Trophoblast cell (in vitro differentiated cells and primary cell): ENCODE measurements around the gene POU2F1.

ENCODE experiments used
- DNase-seq, 2 donors: peaks; one replicate each; pipeline ENCODE4 v3.0.0-alpha.2; 2016
- H2AFZ ChIP-seq: 2 replicates; pipeline ENCODE4 v1.6.1; 2013; ENCODE audit warnings: low read length, moderate library complexity, mild to moderate bottlenecking; ENCODE audit not compliant: insufficient read depth, poor library complexity
- H2AK5ac ChIP-seq: 2 replicates; pipeline ENCODE4 v1.6.1; 2013; ENCODE audit warnings: mild to moderate bottlenecking, low read length
- H2BK120ac ChIP-seq: 2 replicates; pipeline ENCODE4 v1.6.1; 2013; ENCODE audit warnings: low read length, mild to moderate bottlenecking, moderate library complexity; ENCODE audit not compliant: insufficient read depth, poor library complexity
- H2BK12ac ChIP-seq: 2 replicates; pipeline ENCODE4 v1.6.1; 2013; ENCODE audit warnings: mild to moderate bottlenecking, low read length, moderate library complexity
- H2BK5ac ChIP-seq: 2 replicates; pipeline ENCODE4 v1.6.1; 2013; ENCODE audit warnings: low read length, low read depth, moderate library complexity, mild to moderate bottlenecking; ENCODE audit not compliant: poor library complexity
- H3K14ac ChIP-seq: 2 replicates; pipeline ENCODE4 v1.6.1; 2013; ENCODE audit warnings: mild to moderate bottlenecking, low read length
- H3K18ac ChIP-seq: 2 replicates; pipeline ENCODE4 v1.6.1; 2013; ENCODE audit warnings: mild to moderate bottlenecking, low read length
- H3K23ac ChIP-seq: 2 replicates; pipeline ENCODE4 v1.6.1; 2013; ENCODE audit warnings: low read length
- H3K27ac ChIP-seq: 2 replicates; pipeline ENCODE4 v1.5.1; 2013; ENCODE audit warnings: low read depth, mild to moderate bottlenecking, inconsistent platforms, low read length, moderate library complexity
- H3K27me3 ChIP-seq: 2 replicates; pipeline ENCODE4 v1.6.1; 2013; ENCODE audit warnings: inconsistent platforms, mild to moderate bottlenecking, low read length, moderate library complexity; ENCODE audit not compliant: insufficient read depth
- H3K36me3 ChIP-seq, 2 experiments: 1 replicate in 1 of 2; 2 replicates in 1 of 2; pipeline ENCODE4 v1.6.1; 2013; ENCODE audit warnings: low read length in 2 of 2, mild to moderate bottlenecking in 2 of 2, moderate library complexity in 1 of 2; ENCODE audit not compliant: insufficient read depth in 2 of 2, control insufficient read depth in 1 of 2
- H3K4ac ChIP-seq: 2 replicates; pipeline ENCODE4 v1.6.1; 2013; ENCODE audit warnings: low read depth, mild to moderate bottlenecking, low read length, moderate library complexity
- H3K4me1 ChIP-seq, 2 experiments: 1 replicate in 1 of 2; 2 replicates in 1 of 2; pipeline ENCODE4 v1.6.1; 2013; ENCODE audit warnings: low read length in 2 of 2, mild to moderate bottlenecking in 2 of 2, moderate library complexity in 1 of 2; ENCODE audit not compliant: insufficient read depth in 2 of 2, control insufficient read depth in 1 of 2
- H3K4me2 ChIP-seq: 2 replicates; pipeline ENCODE4 v1.6.1; 2013; ENCODE audit warnings: inconsistent platforms, mild to moderate bottlenecking, low read length, moderate library complexity
- H3K4me3 ChIP-seq: 2 replicates; pipeline ENCODE4 v1.5.1; 2013; ENCODE audit warnings: mild to moderate bottlenecking, low read depth, low read length, inconsistent platforms
- H3K79me1 ChIP-seq: one replicate; pipeline ENCODE4 v1.6.1; 2013; ENCODE audit warnings: low read length
- H3K79me2 ChIP-seq: 2 replicates; pipeline ENCODE4 v1.6.1; 2013; ENCODE audit warnings: low read length, mild to moderate bottlenecking; ENCODE audit not compliant: control insufficient read depth, insufficient read depth, poor library complexity
- H3K9ac ChIP-seq: 2 replicates; pipeline ENCODE4 v1.6.1; 2013; ENCODE audit warnings: mild to moderate bottlenecking, low read length
- H3K9me3 ChIP-seq: 2 replicates; pipeline ENCODE4 v1.6.1; 2013; ENCODE audit warnings: low read depth, mild to moderate bottlenecking, control low read depth, inconsistent platforms, low read length; ENCODE audit not compliant: insufficient read depth
- H4K12ac ChIP-seq: 2 replicates; pipeline ENCODE4 v1.6.1; 2013; ENCODE audit warnings: low read depth, mild to moderate bottlenecking, low read length, moderate library complexity
- H4K8ac ChIP-seq: 2 replicates; pipeline ENCODE4 v1.6.1; 2013; ENCODE audit warnings: low read depth, mild to moderate bottlenecking, low read length, moderate library complexity
- H4K91ac ChIP-seq: one replicate; pipeline ENCODE4 v1.6.1; 2013; ENCODE audit warnings: low read depth, mild to moderate bottlenecking, low read length, moderate library complexity
- WGBS: extraction: QIAGEN DNeasy Blood & Tissue Kit; methylation state at CpG from one replicate; pipeline ENCODE4 v1.1.7; 2013; ENCODE audit warnings: missing lambda C conversion rate; ENCODE audit not compliant: insufficient read length, insufficient coverage; ENCODE audit errors: extremely low coverage; 5-methylcytosine and 5-hydroxymethylcytosine counted together

The POU2F1 gene

GRCh38 chr1:167465018-167465417, 244.3 kb downstream of the POU2F1 start:
- Histone ChIP-seq H3K4me1 (peaks cover 0 to 3% of the 10 kb centered on the region in 2 experiments), H3K4me3 (no peak overlapping the region), H3K27ac (no peak overlapping the region), H3K9me3 (peaks cover 2% of the 10 kb centered on the region), H2BK120ac (no peak overlapping the region), H4K8ac (no peak overlapping the region), H2AFZ (no peak overlapping the region), H4K12ac (no peak overlapping the region), H2BK12ac (no peak overlapping the region), H3K27me3 (no peaks in the 10 kb centered on the region), H3K14ac (no peak overlapping the region), H4K91ac (no peak overlapping the region), H3K18ac (no peak overlapping the region), H3K4me2 (no peak overlapping the region), H3K23ac (no peak overlapping the region), H3K4ac (no peak overlapping the region), H3K9ac (no peak overlapping the region), H3K36me3 (no peaks in the 10 kb centered on the region), H2AK5ac (no peak overlapping the region), H2BK5ac (no peak overlapping the region), H3K79me1 (no peaks in the 10 kb centered on the region), H3K79me2 (no peaks in the 10 kb centered on the region)
- no CpG with 5 or more reads among the region's 2 CpGs for WGBS
- no peak for DNase-seq

GRCh38 chr1:167465743-167466142, 245.1 kb downstream of the POU2F1 start:
- WGBS = no CpG with 5 or more reads among the region's 1 CpG
- no peak overlapping the region for H3K27ac ChIP-seq
- H3K36me3 ChIP-seq = no peaks in the 10 kb centered on the region
- no peaks in the 10 kb centered on the region for H3K79me2 ChIP-seq
- H2AK5ac ChIP-seq = no peak overlapping the region
- no peak overlapping the region for H3K18ac ChIP-seq
- H4K12ac ChIP-seq = no peak overlapping the region
- H2BK12ac ChIP-seq = no peak overlapping the region
- no peaks in the 10 kb centered on the region for H3K27me3 ChIP-seq
- H2AFZ ChIP-seq = no peak overlapping the region
- no peak overlapping the region for H3K4me2 ChIP-seq
- no peak overlapping the region for H3K4ac ChIP-seq
- no peak overlapping the region for H2BK120ac ChIP-seq
- DNase-seq = no peak
- H3K4me3 ChIP-seq = no peak overlapping the region
- no peaks in the 10 kb centered on the region for H3K79me1 ChIP-seq
- H4K8ac ChIP-seq = no peak overlapping the region
- peaks cover 0 to 3% of the 10 kb centered on the region in 2 experiments for H3K4me1 ChIP-seq
- H2BK5ac ChIP-seq = no peak overlapping the region
- peaks cover 2% of the 10 kb centered on the region for H3K9me3 ChIP-seq
- no peak overlapping the region for H4K91ac ChIP-seq
- no peak overlapping the region for H3K23ac ChIP-seq
- no peak overlapping the region for H3K14ac ChIP-seq
- no peak overlapping the region for H3K9ac ChIP-seq

DNA sequence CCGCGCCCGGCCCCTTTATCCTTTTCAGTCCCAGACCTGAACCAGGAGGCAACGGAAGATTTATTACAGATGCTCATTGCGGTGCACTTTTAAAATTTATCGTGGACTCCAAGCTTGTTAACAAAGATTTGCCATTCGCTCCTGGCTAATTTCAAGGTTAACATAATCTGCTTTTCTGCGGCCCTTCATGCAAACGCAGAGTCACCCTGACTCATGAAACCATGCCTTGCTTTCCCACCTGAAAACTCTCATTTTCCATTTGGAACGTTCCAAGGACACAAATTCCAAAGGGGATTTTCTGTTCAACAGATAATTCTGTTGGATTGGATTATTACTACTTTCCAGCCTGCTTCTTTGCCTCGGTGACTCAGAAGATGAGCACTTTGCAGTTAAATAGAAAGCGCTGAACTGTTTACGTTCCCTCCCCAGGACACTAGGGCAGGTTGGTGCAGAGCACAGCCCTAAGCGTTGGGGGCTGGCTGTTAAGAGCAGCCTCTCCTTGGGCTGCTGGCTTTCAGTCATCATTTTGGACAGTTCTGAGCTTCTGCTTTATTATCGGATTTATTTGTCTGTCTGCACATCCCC, 246.5 kb downstream of the POU2F1 start:
- H3K79me2 ChIP-seq = no peaks in the 10 kb centered on the region
- no peaks in the 10 kb centered on the region for H3K36me3 ChIP-seq
- no peak overlapping the region for H3K4ac ChIP-seq
- no CpG with 5 or more reads among the region's 15 CpGs for WGBS
- H2BK12ac ChIP-seq = no peak overlapping the region
- H3K4me2 ChIP-seq = no peak overlapping the region
- no peak overlapping the region for H3K18ac ChIP-seq
- H2BK120ac ChIP-seq = no peak overlapping the region
- no peak overlapping the region for H2AK5ac ChIP-seq
- no peak overlapping the region for H4K12ac ChIP-seq
- H2AFZ ChIP-seq = no peak overlapping the region
- H3K23ac ChIP-seq = no peak overlapping the region
- no peak overlapping the region for H4K8ac ChIP-seq
- no peak overlapping the region for H3K4me3 ChIP-seq
- H3K4me1 ChIP-seq = peaks cover 0 to 3% of the 10 kb centered on the region in 2 experiments
- no peaks in the 10 kb centered on the region for H3K9me3 ChIP-seq
- H3K14ac ChIP-seq = no peak overlapping the region
- H3K9ac ChIP-seq = no peak overlapping the region
- no peak overlapping the region for H4K91ac ChIP-seq
- no peak for DNase-seq
- H3K79me1 ChIP-seq = no peaks in the 10 kb centered on the region
- no peak overlapping the region for H2BK5ac ChIP-seq
- H3K27me3 ChIP-seq = no peaks in the 10 kb centered on the region
- no peak overlapping the region for H3K27ac ChIP-seq

DNA sequence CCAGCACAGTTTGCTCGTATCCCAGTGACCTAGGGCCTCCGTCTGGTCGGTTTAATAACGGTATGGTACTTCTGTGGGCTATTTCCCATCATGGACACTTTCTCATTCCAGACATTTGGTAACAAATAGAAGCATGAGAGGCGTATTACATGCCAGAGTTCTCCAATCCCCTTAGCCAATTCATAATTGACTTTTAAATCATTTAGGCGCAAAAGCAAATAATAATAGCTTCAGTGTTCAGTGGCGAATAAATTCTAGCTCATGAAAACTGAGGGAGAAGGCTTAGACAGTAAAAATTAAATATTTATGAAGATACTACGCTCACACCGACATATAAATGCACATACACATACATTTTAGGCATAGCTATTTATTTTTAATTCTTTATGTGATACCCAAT, 247.1 kb downstream of the POU2F1 start:
- Histone ChIP-seq H2BK120ac (no peak overlapping the region), H3K9ac (no peak overlapping the region), H3K14ac (no peak overlapping the region), H3K4ac (no peak overlapping the region), H3K4me3 (no peak overlapping the region), H4K91ac (no peak overlapping the region), H3K4me2 (no peak overlapping the region), H2AK5ac (no peak overlapping the region), H4K8ac (no peak overlapping the region), H3K9me3 (peaks cover 1% of the 10 kb centered on the region), H4K12ac (no peak overlapping the region), H3K4me1 (peaks cover 1 to 5% of the 10 kb centered on the region in 2 experiments), H3K27ac (no peak overlapping the region), H3K36me3 (no peaks in the 10 kb centered on the region), H2BK12ac (no peak overlapping the region), H3K23ac (no peak overlapping the region), H2AFZ (no peak overlapping the region), H2BK5ac (no peak overlapping the region), H3K79me2 (no peaks in the 10 kb centered on the region), H3K27me3 (no peaks in the 10 kb centered on the region), H3K18ac (no peak overlapping the region), H3K79me1 (no peaks in the 10 kb centered on the region)
- no peak for DNase-seq
- WGBS = no CpG with 5 or more reads among the region's 9 CpGs
